GM21526 (cell line): ENCODE results near the gene PLEKHG5.
"Not testable (repeated sequence)": the region's sequence is repeated elsewhere in the genome, so short reads cannot be mapped to it uniquely, and the experiment has no call there.

Source experiments
- ATAC-seq: cut with Tn5 transposase; IDR thresholded peaks from one replicate; pipeline ENCODE4 v1.9.1; 2021; ENCODE audit warnings: moderate library complexity; ENCODE audit not compliant: unreplicated experiment, low FRiP score

Gene PLEKHG5

DNA sequence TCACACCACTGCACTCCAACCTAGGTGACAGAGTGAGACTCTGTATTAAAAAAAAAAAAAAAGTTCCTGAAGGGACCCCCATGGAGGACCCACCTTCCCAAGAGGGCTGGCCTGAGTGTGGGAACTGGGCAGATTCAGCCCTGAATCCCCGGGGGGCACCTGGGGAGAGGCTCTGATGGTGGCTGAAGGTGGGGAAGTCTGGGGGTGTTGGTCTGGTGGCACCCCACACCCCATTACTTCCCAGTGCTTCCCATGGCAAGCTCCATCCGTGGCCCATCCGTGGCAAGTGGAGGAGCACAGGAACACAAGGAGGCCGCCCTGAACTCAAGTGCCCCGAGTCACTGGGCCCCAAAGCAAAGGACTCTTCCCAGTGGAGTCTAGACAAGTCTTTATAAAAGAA, 24.7 kb downstream of the PLEKHG5 start:
- no peak for ATAC-seq

DNA sequence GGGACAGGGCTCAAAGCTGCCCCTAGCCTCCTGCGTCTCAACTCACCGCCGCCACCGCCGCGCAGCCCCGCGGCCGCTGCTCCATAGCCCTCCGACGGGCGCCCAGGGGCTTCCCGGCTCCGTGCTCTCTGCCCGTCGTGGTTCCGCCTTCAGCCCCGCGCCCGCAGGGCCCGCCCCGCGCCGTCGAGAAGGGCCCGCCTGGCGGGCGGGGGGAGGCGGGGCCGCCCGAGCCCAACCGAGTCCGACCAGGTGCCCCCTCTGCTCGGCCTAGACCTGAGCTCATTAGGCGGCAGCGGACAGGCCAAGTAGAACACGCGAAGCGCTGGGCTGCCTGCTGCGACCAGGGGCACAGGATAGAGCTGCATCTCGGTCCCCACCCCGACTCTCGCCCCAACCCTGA, 25.4 kb downstream of the PLEKHG5 start, which contains the start of gene TNFRSF25:
Gene TNFRSF25 (minus strand): TSS at position 151 of the 400 bp plus-strand sequence. CDS start 66 bp downstream, at position 85.
- no peak for ATAC-seq

DNA sequence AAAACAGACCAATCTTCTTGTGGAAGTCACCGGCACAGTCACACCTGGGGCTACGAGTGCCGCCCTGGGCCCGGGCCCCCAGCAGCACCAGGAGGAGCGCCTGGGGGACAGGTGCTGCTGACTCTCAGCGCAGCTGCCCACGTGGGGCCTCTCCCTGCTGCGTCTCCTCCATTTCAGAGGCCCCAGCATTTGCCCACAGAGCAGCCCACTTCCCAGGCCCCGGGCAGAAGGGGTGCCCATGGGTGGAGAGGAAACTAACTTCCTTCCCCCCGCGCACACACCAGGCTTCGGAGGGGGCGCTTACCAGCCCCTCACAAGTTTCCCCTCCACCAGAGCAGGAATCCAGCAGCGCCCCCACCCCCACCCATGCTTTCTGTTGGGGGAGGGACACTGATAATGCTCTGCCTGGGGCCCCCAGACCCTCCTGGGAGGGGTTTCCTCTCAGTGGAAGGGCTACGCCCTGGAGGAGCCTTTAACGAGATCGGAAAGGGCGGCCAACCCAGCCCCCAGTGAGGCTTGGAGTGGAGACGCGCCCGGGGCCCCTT, 25.9 kb downstream of the PLEKHG5 start:
- ATAC-seq, result no peak

DNA sequence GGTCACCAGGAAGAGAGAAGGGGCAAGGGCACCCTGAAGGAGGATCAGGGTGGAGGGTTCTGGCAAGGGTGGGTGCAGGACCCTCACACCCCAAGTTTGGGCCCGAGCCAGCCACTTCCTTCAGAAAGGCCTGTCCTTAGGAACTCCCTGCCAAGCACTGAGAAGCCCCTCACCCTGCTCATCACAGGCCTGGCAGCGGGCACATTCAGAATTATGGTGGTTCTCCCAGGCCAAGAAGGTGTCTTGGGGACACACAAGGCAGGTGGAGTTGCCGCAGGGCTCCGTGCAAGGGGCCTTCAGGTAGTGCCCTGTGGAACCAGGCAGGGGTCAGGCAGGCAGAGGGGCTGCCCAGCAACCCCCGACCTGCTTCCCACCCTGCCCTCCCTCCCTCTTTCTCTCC, 26.6 kb downstream of the PLEKHG5 start:
- no peak for ATAC-seq

DNA sequence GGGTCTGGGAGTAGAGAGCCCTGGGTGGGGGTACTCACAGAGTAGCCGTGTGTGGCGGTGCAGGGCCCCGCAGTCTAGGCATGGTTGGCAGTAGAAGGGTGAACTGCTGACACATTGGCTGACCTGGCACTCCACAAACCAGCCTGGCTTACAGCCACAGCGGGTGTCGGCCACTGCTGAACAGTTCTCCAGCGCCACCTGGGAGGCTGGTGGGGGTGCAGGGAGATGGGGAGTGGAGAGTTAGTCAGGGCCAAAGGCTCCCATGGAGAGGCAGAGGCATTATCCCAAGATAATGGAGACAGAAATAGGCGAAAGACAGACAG, 27.0 kb downstream of the PLEKHG5 start:
- no peak for ATAC-seq

DNA sequence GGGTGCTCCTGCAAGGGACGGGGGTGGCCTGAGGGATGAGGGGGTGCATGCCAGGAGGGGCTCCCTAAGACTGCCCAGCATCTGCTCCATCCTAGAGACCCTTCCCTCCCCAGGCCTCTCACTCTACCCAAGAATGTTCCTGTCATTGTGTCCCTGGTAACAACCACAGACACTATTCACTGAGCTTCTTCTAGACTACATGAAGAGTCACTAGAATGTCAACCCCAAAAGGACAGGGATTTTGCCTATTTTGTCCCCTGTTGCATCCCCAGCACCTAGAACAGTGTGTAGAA, 28.4 kb downstream of the PLEKHG5 start:
- no peak for ATAC-seq

DNA sequence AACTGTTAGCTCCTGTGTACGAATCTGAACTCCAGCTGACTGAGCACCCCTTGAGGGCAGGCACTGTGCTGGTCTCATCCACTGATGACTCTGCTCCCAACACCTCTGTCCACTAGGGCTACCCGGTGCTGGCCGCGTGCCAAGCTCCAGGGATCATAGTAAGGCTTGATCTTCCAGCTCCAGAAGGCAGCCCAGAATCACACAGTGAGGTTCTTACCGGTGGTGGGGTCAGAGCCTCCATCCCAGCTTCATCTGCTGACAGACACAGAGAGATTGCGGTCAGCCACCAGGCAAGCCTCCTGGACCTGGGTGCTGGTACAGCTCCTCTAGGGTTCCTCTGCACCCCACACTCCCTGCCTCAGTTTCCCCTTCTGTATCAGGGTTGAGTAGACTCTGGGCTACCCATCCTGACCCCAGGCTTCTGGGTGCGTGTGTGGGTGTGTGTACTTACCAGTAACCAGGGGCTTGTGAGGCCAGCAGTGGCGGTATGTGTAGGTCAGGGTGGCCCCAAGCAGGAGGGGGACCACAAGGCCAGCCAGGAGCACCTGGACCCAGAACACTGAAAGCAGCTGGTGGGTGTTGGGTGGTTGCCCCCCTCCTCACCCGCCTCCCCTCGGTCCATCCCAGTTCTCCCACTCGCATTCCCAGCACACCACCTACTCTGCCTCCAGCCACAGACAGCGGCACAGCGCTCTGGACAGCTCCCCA, 28.9 kb downstream of the PLEKHG5 start:
- ATAC-seq, result no peak

DNA sequence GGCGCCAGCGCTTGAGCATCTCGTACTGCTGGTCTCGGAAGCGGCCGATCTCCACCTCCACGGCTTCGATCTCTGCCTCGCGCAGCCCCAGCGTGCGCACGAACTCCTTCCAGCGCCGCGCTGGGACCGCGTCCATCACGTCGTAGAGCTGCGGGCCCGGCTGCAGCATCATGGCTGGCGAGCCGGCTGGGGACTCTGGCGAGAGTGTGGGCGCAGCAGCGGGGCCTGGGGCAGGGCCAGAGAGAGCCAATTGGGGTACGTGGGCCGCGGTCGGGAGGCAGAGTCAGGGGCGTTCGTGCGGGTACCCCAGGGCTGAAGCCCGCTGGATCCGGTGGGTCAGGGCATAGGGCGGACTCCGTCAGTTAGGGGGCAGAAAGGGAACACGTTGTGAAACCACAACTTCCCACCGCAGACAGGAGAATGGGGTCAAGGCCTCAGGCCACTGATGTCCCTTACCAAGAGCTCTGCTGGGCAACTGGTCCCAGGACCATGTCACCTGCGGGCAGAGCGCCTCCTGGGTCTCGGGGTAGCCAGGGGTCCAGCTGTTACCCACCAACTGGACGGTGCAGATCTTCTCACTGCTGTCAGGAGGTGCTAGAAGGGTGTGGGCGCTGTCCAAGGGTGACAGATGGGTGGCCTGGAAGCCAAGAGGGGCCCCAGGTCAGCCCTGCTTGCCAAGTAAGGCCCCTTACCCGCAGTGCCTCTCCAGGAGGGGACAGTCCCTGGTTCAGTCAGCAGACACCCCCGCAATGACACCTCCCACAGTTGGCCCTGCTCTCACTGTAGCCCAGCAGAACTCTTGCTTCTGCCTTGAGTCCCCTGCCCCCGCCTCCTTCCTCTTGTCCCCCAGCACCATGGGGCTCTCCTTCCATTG, 29.7 kb downstream of the PLEKHG5 start:
- no peak for ATAC-seq

DNA sequence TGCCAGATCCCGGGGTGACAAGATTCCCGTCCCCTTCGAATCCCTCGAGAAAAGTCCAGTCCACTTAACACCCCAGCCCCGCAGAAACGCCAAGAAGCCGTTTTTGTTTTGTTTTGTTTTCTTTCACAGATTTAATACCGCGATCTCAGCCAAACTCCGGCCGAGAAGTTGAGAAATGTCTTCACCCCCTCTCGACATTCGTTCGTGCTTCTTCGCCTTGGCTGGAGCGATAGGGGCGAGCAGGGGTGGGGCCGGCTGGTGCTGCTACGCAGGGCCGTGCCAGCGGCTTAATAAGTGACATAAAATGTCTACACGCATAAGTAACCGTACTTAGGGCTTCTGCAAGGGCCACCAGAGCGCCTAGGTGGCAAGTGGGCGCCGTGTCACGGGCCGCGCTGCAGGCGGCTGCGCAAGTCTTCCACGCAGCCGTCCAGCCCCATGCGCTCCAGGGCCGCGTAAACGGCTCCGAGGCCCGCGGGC, 30.4 kb downstream of the PLEKHG5 start:
- no peak for ATAC-seq

DNA sequence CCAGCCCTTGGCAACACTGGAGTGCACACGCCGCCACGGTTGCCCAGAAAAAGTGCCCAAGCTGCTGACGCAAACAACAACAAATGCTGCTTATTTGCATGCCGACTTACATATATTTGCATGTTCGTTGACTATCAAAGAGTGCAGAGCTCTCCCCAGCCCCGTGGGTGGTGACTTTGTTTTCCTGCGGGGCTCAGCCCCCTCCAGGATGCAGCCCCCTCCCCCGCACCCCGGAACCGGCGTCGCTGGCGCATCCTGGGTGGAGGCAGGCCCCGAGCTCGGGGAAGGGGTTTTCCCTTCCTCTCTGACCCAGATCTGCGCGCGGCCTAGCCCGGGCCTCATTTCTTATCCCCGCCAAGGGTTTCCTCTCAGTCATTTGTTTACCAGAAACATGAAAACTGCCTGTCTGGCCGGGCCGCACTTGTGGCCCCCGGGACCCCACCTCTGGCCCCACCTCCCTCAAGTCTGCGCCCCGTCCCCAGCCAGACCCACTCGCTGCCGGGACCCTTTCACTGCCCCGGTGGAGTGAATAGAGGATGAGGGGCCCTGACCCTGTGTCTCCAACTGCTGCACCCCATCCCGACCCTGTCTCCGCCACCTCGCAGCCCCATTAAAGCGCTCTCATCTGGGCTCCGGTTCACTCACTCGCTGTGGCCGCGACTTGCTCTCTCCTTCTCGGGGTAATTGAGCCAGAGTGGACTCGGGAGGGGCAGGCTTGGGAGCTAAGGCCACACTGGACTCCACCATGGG, 31.0 kb downstream of the PLEKHG5 start:
- ATAC-seq, result no peak

DNA sequence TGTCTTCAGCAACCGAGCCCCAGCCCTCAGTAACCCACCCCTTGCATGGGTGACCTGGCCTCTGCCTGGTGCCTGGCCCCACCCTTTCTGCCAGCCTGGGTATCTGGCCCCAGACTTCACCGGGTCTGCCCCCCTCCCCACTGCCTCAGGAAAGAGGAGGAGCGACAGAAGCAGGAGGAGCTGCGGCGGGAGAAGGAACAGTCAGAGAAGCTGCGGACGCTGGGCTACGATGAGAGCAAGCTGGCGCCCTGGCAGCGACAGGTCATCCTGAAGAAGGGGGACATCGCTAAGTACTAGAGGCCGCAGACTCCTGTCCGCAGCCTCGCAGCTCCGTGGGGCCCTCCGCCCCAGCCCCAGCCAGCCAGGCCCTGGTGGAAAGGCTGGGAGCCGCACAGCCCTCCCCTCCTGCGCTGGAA, 31.6 kb downstream of the PLEKHG5 start:
- ATAC-seq, result no peak

DNA sequence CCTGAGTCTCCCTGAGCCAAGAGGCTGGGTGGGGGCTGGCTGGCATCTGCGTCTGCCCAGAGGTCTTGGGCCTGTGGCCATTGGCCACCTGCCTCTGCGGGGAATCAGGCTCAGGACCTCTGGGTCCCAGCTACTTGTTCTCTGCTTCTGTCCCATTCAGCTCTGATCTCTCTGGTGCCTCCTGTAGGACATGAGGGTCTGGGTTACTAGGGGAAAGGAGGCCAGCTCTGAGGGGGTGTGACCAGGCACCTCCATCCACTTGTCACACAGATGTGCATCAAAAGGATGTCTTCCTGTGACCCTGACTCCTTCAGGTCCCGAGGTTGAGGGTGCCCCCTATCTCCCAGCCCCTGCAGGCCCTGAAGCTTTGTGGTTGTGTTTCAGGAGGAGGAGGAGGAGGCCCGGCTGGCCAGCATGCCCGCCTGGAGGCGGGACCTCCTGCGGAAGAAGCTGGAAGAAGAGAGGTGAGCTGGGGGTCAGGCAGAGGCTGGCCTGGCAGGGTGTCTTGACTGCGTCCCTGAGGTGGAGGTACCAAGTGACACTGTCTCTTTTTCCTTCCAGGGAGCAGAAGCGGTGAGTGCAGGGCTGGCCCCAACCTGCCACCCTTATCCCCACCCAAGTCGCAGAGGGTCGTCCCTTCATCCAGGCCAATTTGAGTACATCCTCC, 34.5 kb downstream of the PLEKHG5 start:
- no peak for ATAC-seq

DNA sequence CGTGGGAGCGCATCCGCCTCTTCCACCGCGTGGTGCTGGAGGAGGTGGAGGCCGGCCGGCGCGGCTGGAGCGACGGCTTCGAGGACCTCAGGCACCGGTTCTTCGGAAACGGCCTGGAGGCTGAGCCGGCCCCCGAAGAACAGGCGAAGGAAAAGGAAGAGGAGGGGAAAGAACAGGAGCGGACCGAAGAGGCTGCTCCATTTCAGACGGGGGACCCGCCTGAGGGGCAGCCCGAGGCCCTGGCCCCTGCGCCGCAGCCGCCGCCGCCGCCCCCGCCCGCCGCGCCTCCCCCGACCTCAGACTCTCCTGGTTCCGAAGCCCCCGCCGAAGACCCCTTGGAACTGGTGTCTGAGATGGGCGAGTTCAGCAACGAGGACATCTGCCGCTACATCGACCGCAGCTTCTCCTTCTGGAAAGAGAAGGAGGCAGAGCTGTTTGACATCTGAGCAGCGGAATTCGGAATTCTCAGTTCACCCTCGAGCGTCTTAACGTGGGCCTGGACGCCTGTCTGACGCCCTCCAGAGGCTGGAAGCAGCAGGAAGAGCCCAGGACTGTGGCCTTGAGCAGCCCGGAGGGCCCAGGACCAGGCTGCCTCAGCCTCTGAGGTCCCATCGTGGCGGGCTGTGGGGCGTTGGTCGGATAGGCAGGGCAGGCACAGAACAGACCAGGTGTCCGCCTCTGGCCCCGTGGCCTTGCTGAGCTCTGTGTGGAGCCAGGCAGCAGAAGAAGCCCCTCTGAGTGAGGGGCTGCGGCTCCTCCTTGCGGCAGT, 35.5 kb downstream of the PLEKHG5 start:
- ATAC-seq, result not testable (repeated sequence)

DNA sequence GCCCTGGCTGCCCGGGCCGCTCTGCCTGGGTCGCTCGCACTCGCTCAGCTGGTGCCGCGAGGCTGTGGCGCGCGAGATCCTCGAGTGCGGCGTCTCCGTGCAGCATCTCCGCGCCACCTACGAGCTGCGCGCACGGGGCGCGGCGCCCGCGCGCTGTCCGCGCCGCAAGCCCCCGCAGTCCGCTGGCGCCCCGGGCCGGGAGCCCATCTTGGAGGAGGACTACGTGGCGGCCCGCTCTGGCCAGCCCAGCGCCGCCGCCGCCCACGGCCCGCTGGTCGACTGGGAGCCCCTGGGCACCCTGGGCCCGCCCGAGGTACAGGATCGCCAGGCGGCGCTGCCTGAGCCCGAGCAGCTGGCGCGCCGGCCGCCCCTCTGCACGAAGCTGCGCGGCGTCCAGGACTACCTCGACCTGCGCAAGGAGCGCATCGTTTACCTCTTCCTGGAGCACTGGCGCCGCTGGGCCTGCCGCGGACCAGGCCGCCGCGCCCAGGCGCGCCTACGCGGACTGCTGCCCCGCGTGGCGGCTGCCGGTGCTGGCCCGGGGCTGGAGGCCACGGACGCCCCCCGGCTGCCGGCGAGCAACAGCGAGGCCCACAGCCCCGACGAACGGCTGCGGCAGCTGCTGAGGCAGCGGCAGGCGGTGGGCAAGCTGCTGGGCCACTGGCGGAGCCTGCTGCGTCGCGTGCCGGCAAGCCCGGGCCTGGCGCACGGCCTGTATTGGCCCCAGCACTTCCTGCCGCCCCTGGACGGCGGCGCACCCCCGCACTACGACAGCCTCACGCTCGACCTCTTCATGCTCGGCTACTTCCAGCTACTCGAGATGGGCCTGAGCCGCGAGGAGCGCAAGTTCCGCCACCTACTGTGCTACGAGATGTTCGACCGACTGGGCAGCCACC, 36.4 kb downstream of the PLEKHG5 start:
- ATAC-seq, result no peak

DNA sequence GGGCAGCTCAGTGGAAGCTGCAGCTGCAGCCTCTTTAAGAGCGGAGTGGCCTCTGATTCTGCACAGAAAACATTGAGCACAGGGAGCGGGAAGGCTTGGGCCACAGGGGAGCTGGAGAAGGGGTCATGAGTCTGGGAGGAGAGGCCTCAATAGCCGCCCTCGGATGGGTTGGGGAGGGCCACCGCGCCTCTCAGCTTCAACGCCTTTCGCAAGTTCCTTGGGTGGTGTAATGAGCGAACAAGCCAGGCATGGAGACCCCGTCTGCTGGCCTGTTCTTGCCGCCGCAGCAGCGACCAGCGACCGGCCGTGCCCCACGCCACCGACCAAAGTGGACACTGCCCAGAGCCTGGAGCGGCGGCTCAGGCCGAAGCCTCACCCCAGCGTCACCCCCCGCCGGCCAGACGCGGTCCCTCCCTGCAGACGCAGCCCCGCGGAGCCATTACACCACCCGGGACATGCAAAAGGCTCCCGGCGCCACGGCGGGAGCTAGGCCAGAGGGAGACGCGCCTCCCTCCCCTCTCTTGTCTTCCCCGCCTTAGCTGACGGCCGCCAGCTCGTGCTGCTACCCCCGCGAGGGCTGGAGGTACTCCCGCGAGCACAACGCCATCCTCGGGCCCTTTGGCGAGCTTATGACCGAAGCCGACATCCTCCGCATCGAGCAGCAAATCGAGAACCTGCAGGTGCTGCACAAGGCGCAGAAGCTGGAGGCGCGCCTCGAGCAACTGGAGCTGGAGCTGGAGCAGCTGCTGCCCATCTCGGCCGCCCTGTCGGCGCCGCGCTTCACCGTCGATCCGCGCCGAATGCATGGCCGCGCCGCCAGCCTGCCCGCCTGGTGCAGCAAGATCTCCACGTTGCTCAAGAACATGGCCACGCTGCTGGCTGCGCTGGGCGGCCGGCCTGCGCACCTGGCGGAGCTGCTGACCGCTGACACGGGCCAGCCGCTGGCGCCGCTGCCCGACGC, 37.3 kb downstream of the PLEKHG5 start:
- ATAC-seq, result not testable (repeated sequence)

DNA sequence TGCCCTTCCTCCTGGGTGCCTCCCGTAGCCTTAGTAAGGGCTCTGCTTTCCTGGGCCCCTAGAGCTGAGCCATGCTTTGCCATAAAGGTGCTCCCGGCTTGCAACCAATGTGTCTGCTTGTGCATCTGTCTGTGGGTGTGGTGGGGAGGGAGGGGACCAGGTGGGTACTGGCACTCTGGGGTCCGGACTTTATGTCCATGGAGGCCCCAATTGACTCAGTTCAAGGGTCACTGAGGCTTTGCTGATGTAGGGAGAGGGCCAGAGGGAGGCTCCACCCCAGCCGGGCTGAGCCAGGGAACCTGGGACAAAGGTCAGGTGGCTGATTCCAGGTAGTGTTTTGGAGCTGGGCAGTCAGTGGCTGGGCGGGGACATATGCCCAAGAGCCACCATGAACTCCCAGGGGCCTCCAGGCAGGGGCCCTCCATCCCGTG, 40.5 kb downstream of the PLEKHG5 start:
- no peak for ATAC-seq

DNA sequence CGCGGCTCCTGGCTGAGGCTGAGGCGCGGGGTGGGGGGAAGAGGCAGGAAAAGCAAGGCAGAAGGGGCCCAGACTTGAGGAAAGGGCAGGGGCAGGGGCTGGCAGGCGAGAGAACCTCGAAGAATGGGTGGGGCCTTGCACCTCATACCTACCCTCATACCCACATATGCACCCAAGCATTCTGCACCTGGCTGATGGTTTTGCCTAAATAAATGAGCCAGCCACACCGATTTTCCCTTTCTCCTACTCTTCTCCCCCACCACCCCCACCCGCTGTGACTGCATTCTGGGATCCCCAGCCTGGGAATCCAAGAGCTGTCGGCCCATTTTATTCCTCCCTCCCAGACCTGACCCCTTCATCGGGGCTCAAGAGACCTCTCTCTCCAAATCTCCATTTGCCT, 41.0 kb downstream of the PLEKHG5 start:
- ATAC-seq, result not testable (repeated sequence)
